ENCODE results near the gene PLEKHG4B.
"Not testable (repeated sequence)": the region's sequence is repeated elsewhere in the genome, so short reads cannot be mapped to it uniquely, and the experiment has no call there.

PLEKHG4B gene, protein sequence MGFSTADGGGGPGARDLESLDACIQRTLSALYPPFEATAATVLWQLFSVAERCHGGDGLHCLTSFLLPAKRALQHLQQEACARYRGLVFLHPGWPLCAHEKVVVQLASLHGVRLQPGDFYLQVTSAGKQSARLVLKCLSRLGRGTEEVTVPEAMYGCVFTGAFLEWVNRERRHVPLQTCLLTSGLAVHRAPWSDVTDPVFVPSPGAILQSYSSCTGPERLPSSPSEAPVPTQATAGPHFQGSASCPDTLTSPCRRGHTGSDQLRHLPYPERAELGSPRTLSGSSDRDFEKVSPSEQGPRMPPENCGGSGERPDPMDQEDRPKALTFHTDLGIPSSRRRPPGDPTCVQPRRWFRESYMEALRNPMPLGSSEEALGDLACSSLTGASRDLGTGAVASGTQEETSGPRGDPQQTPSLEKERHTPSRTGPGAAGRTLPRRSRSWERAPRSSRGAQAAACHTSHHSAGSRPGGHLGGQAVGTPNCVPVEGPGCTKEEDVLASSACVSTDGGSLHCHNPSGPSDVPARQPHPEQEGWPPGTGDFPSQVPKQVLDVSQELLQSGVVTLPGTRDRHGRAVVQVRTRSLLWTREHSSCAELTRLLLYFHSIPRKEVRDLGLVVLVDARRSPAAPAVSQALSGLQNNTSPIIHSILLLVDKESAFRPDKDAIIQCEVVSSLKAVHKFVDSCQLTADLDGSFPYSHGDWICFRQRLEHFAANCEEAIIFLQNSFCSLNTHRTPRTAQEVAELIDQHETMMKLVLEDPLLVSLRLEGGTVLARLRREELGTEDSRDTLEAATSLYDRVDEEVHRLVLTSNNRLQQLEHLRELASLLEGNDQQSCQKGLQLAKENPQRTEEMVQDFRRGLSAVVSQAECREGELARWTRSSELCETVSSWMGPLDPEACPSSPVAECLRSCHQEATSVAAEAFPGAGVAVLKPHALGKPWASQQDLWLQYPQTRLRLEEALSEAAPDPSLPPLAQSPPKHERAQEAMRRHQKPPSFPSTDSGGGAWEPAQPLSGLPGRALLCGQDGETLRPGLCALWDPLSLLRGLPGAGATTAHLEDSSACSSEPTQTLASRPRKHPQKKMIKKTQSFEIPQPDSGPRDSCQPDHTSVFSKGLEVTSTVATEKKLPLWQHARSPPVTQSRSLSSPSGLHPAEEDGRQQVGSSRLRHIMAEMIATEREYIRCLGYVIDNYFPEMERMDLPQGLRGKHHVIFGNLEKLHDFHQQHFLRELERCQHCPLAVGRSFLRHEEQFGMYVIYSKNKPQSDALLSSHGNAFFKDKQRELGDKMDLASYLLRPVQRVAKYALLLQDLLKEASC (N-terminal part only)

GRCh38 chr5:91556-92263 lies at the start of gene PLEKHG4B:
Gene PLEKHG4B (plus strand): TSS chr5:92168. CDS start chr5:92232, 64 bp downstream.
- in situ Hi-C loops (cut with MboI; ENCODE audit: low sequenced_read_pairs), result no loop called here

- in situ Hi-C loops (cut with MboI; ENCODE audit: low sequenced_read_pairs), result no loop called here
Observed at GRCh38 chr5:42250-42649, 49.7 kb upstream of the PLEKHG4B start.

DNA sequence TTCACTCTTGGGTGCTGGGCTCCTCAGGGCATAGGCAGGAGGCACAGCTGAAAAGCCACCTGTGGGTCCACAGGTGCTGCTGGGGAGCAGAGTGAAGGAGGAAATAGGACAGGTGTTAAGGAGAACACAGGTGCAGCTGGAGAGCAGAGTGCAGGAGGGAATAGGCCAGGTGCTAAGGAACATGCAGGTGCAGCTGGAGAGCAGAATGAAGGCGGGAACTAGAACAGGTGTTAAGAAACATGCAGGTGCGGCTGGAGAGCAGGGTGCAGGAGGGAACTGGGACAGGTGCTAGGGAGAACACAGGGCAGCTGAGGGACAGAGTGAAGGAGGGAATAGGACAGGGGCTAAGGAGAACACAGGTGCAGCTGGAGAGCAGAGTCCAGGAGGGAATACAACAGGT lies 43.8 kb upstream of the PLEKHG4B start:
- in situ Hi-C loops (cut with MboI; ENCODE audit: low sequenced_read_pairs), result no loop called here

- in situ Hi-C loops (cut with MboI; ENCODE audit: low sequenced_read_pairs), result not testable (repeated sequence)
Observed at GRCh38 chr5:49530-49929, 42.4 kb upstream of the PLEKHG4B start.

DNA sequence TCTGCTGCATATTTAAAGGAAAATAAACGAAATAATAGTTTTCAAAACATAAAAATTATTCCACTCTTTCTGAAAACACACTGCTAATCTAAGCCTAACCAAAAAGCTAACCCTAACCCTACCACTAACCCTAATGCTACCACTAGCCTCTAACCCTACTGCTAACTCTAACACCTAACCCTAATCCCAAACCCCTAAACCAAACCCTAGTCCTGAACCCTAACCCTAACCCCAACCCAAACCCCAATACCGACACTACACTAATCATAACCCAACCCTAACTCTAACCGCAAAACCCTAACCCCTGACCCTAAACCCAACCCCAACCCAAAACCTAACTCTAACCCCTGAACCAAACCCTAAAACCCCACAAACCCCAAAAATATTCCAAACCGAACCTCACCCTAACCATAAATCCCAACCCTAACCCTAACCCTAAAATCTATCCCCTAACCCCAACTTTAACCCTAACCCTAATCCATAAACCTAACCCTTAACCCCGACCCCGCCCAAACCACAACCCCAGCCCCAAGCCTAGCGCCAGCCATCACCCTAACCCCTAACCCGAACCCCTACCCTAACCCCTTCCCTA lies 41.9 kb upstream of the PLEKHG4B start:
- in situ Hi-C loops (cut with MboI; ENCODE audit: low sequenced_read_pairs), result no loop called here

DNA sequence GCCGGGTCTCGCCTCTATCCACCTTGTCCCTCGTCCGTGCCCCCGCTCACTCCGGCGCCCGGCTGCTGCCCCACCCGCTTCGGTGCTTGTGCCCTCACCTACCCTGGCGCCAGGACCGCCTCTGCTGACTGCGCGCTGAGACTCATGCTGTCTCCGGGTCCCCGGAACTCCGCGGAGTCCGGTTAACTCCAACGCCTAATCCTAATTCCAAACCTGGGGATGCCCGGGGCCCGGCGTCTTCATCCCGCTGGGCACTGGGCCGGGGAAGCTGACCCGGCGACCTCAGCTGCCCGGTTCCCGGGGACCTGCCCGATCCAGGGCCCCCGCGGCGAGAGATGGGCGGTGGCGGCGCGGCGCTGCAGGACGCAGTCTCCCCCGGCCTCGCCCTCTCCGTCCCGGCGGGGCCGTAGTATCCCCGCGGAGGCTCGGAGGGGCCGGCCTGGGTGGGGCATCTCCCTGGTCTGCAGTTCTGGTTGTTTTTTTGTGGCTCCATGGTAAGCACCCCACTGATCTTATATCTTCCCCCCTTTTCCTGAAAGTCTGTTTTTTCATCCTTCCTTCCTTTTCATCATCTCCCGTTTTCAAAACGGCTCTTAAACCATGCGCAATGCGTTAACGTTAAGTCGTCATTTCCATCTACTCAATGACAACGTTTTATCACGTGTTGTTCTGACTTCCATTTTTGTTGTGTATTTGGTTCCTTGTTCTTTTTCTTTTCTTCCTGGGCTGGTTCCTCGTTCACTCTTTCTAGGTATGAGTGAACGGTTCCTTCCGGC lies 41.1 kb upstream of the PLEKHG4B start:
- in situ Hi-C loops (cut with MboI; ENCODE audit: low sequenced_read_pairs), result no loop called here

GRCh38 chr5:51500-51823 lies 40.5 kb upstream of the PLEKHG4B start:
- in situ Hi-C loops (cut with MboI; ENCODE audit: low sequenced_read_pairs), result no loop called here

DNA sequence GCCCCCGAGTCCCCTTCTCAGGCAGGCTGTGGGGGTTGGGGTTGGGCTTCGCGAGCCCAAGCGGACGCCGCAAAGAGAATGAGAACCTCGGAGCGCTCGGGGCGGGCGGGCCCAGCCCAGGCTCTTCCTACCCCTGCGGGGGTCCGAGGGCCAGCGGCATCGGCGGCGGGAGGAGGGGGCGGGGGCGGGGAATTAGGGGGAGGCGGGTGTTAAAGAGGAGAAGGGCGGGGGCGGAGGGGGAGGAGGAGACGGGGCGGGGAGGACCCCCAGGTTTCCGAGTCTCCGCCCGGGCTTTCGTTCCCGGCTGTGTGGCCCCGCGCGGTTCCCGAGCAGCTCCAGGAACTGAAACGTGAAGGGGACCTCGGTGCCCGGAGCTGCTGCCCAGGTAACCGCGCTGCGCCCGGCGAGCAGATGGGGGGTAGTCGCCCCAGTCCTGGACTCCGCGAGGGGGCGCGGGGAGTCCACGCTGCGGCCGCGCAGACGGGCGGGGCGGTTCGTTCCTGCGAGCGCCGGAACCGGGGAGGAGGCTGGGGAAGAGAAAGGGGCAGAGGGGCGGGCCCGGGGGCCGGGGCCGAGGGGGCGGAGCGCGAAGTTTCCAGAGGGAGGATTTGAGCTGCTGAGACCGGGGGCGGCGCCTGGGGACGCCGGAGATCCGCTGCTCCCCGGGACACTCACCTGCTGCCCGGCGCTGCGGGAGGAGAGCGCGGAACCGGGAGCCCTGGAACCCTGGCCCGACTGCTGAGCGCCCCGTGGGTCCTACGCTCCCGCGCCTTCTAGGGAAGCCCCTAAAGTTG lies 38.4 kb upstream of the PLEKHG4B start:
- in situ Hi-C loops (cut with MboI; ENCODE audit: low sequenced_read_pairs), result no loop called here

GRCh38 chr5:54175-54730 lies 37.7 kb upstream of the PLEKHG4B start:
- in situ Hi-C loops (cut with MboI; ENCODE audit: low sequenced_read_pairs), result no loop called here

DNA sequence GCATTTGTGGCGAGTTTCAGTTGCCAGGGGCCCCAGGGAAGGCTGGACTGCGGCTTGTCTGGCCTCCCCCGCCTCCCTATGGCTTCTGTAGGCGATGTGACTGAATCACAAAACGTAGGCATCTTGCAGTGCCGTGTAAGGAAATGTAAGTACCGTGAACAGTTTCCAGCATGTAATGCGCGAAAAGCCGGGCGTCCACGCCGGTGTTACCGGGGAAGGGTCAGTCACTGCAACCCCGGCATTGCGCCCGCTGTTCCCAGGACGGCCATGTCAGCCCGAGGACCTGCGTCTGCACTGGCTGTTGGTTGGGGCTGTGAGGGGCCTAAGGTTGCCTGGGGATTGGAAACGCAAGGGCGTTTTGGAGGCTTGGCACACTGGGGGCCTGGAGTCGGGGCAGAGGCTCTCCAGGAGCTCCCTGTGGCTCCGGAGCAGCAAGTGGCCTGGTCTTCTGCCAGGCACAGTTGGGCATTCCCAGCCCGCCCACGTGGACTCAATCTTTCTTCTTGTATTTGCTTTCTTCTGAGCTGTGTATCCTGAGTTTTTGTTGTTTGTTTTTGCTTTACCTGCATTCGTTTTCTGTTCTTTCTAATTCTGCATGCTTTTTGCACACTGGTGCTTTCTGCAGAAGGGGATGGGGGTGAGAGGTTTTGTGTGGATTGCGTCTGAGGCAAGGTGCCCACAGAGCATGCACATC lies 36.9 kb upstream of the PLEKHG4B start:
- in situ Hi-C loops (cut with MboI; ENCODE audit: low sequenced_read_pairs), result no loop called here

- in situ Hi-C loops (cut with MboI; ENCODE audit: low sequenced_read_pairs), result no loop called here
Observed at GRCh38 chr5:56561-57290, 35.2 kb upstream of the PLEKHG4B start.

DNA sequence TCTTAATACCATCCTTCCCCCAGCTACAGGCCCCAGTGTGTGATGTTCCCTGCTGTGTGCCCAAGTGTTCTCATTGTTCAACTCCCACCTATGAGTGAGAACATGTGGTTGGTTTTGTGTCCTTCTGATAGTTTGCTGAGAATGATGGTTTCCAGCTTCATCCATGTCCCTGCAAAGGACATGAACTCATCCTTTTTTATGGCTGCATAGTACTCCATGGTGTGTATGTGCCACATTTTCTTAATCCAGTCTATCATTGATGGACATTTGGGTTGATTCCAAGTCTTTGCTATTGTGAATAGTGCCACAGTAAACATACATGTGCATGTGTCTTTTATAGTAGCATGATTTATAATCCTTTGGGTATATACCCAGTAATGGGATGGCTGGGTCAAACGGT lies 31.7 kb upstream of the PLEKHG4B start:
- in situ Hi-C loops (cut with MboI; ENCODE audit: low sequenced_read_pairs), result not testable (repeated sequence)

DNA sequence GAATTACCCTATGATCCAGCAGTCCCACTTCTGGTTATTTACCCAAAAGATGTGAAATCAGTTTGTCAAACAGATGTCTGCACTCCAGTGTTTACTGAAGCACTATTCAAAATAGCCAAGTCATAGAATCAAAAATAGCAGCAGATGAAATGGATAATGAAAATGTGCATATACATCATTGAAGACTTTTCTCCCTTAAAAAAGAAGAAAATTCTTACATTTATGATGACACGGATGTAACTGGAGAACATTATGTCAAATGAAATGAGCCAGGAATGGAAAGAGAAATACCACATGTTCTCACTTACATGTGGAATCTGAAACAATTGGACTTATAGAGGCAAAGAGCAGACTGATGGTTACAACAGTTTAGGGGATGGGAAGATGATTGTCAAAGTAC lies 21.5 kb upstream of the PLEKHG4B start:
- in situ Hi-C loops (cut with MboI; ENCODE audit: low sequenced_read_pairs), result no loop called here

DNA sequence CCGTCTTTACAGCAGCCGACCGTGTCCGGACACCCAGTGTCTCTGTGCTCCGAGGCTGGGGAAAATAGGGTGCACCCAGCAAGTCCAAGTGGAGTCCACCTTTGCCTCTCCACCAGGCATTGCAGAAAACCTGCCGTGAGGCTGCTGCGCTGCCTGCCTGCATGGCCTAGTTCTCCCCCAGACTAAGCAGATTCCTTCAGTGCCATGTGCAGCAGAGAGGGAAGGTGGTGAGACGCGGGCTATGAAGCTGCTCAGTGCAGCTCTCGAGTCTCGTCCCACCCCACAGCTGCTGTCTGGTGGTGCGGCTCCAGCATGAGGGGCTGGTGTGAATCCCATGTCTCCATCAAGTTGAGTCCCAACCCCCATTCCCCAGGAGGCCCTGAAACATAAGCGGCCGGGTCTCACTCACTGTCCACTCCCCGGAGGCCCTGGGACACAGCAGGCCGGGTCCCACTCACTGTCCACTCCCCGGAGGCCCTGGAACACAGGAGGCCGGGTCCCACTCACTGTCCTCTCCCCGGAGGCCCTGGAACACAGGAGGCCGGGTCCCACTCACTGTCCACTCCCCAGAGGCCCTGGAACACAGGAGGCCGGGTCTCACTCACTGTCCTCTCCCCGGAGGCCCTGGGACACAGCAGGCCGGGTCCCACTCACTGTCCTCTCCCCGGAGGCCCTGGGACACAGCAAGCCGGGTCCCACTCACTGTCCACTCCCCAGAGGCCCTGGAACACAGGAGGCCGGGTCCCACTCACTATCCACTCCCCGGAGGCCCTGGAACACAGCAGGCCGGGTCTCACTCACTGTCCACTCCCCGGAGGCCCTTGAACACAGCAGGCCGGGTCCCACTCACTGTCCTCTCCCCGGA lies 19.4 kb upstream of the PLEKHG4B start:
- in situ Hi-C loops (cut with MboI; ENCODE audit: low sequenced_read_pairs), result not testable (repeated sequence)

- in situ Hi-C loops (cut with MboI; ENCODE audit: low sequenced_read_pairs), result not testable (repeated sequence)
Observed at GRCh38 chr5:73181-73447, 18.9 kb upstream of the PLEKHG4B start.

GRCh38 chr5:73768-74502 lies 18.0 kb upstream of the PLEKHG4B start:
- in situ Hi-C loops (cut with MboI; ENCODE audit: low sequenced_read_pairs), result no loop called here
